Breast epithelium (tissue), 3 donors: ENCODE data around the gene CAPNS1.

Experiments
- CTCF ChIP-seq, 3 donors: fragments of 450-650 bp; IDR thresholded peaks; one replicate each; pipeline ENCODE4 v1.5.1; 2016 to 2017; ENCODE audit warnings: antibody characterized with exemption in 3 of 3, mild to moderate bottlenecking in 3 of 3, moderate library complexity in 3 of 3
- POLR2A ChIP-seq: fragments of 450-650 bp; IDR thresholded peaks from one replicate; pipeline ENCODE4 v1.6.1; 2016; ENCODE audit warnings: antibody characterized with exemption, mild to moderate bottlenecking, moderate library complexity

GRCh38 chr19:36139473-36140303 is at the start of gene CAPNS1:
- TF ChIP-seq CTCF (IDR thresholded peaks at IDR 0.05) (no peak), POLR2A (peak; percentile 91)
